GM23248 (cell line): ENCODE measurements around the gene SH3RF2. TPM values are rescaled to one million over a fixed set of nuclear protein-coding genes. Genes with fewer than 3 reads are reported as not detected.

Source experiments
- DNase-seq: peaks from one replicate; pipeline ENCODE4 v3.0.0-alpha.2; 2015
- H2AFZ ChIP-seq: fragments of 200-600 bp; sonication (generic); 2 replicates; pipeline ENCODE4 v1.6.1; 2016; ENCODE audit warnings: antibody characterized with exemption
- H3F3A ChIP-seq: fragments of 200-600 bp; sonication (generic); 2 replicates; pipeline ENCODE4 v1.6.1; 2016; ENCODE audit warnings: mild to moderate bottlenecking, antibody characterized with exemption, mixed run types; ENCODE audit not compliant: insufficient read depth
- H3K27ac ChIP-seq: fragments of 200-600 bp; sonication (generic); 2 replicates; pipeline ENCODE4 v1.5.1; 2016; ENCODE audit warnings: mild to moderate bottlenecking
- H3K27me3 ChIP-seq: fragments of 200-600 bp; sonication (generic); replicated peaks from 2 replicates; pipeline ENCODE4 v1.6.1; 2016; ENCODE audit warnings: mild to moderate bottlenecking; ENCODE audit not compliant: insufficient read depth
- H3K36me3 ChIP-seq: fragments of 200-600 bp; sonication (generic); 2 replicates; pipeline ENCODE4 v1.6.1; 2016; ENCODE audit warnings: low read depth, mild to moderate bottlenecking
- H3K4me1 ChIP-seq: fragments of 200-600 bp; sonication (generic); 2 replicates; pipeline ENCODE4 v1.6.1; 2016; ENCODE audit warnings: mild to moderate bottlenecking; ENCODE audit not compliant: insufficient read depth
- H3K4me2 ChIP-seq: fragments of 200-600 bp; sonication (generic); one replicate; pipeline ENCODE4 v1.6.1; 2016; ENCODE audit warnings: mild to moderate bottlenecking; ENCODE audit not compliant: unreplicated experiment
- H3K4me3 ChIP-seq: fragments of 200-600 bp; sonication (generic); 2 replicates; pipeline ENCODE4 v1.5.1; 2016; ENCODE audit warnings: mild to moderate bottlenecking
- H3K79me2 ChIP-seq: fragments of 200-600 bp; sonication (generic); 2 replicates; pipeline ENCODE4 v1.6.1; 2016; ENCODE audit warnings: mild to moderate bottlenecking; ENCODE audit not compliant: insufficient read depth
- H3K9ac ChIP-seq: fragments of 200-600 bp; sonication (generic); 2 replicates; pipeline ENCODE4 v1.6.1; 2016; ENCODE audit warnings: mild to moderate bottlenecking
- H3K9me2 ChIP-seq: fragments of 200-600 bp; sonication (generic); 2 replicates; pipeline ENCODE4 v1.6.1; 2016; ENCODE audit warnings: mixed run types, mild to moderate bottlenecking, moderate library complexity; ENCODE audit not compliant: insufficient read depth
- H3K9me3 ChIP-seq: fragments of 200-600 bp; sonication (generic); one replicate; pipeline ENCODE4 v1.6.1; 2017; ENCODE audit warnings: low read depth
- H4K20me1 ChIP-seq: fragments of 200-600 bp; sonication (generic); 2 replicates; pipeline ENCODE4 v1.6.0; 2016; ENCODE audit not compliant: insufficient read depth
- EZH2 ChIP-seq: fragments of 200-600 bp; sonication (generic); IDR thresholded peaks from 2 replicates; pipeline ENCODE4 v1.6.1; 2018; ENCODE audit warnings: antibody characterized with exemption, mild to moderate bottlenecking; ENCODE audit not compliant: insufficient read depth, poor library complexity, severe bottlenecking
- EZH2phosphoT487 ChIP-seq: fragments of 200-600 bp; sonication (generic); IDR thresholded peaks from 2 replicates; pipeline ENCODE4 v1.6.1; 2018; ENCODE audit warnings: antibody characterized with exemption, moderate library complexity, mild to moderate bottlenecking, low read depth; ENCODE audit not compliant: insufficient read depth
- WGBS, 2 experiments: methylation state at CpG; one replicate each; pipeline ENCODE4 v1.1.6; 2015 to 2017; ENCODE audit warnings: low lambda C conversion rate in 2 of 2, low coverage in 1 of 2; ENCODE audit errors: missing lambda C conversion rate in 2 of 2; 5-methylcytosine and 5-hydroxymethylcytosine counted together
- in situ Hi-C: fragments of 300-500 bp; cut with MboI; formaldehyde crosslinking; loops from 2 replicates; pipeline ENCODE4 v1.15.0; 2020
- polyA plus RNA-seq: library from polyadenylated mRNA; unstranded; fragments of >200 nt; fragmentation: Nextera tagmentation; extraction: Ambion mirVana; gene quantifications from 2 replicates; pipeline ENCODE4 v1.2.1, GENCODE V29; 2016
- total RNA-seq: library from RNA; depleted of rRNA; stranded (reverse); fragments of >200 nt; shearing (Covaris generic); gene quantifications from 2 replicates; pipeline ENCODE4 v1.2.3, GENCODE V29; 2014

SH3RF2 gene
- total and polyA plus RNA-seq, 2 experiments from 2014 or later, result 0.21 TPM; not detected in 1

DNA sequence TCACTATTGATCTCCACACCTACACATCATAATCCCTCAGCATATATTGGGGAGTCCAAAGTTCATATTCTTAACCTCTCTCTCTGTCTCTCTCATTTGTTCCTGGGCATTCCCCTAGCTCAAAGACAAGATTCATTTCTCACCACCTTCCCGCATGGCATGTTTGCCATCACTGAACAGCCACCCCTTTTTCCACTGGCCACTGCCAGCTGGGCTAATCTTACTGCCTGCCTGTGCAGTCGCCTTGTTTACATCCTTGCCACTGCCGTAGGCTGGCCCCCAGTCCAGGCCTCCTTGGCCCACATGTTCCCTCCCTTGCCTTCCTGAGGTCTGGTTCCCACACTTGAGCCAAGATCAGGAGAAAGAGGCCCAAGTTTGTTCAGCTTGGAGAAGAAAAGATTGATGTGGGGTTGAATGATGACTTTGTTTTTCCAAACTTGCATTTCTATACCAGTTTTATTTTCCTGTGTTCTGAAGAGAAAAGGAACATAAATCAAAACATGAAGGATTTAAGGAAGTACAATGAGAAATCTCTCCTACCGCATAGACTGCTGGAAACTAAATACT, 88.8 kb downstream of the SH3RF2 start:
- 0 out of 2 replicates have a peak, but pooled peaks cover 4% of the 10 kb centered on the region for H3K27me3 ChIP-seq
- TF ChIP-seq EZH2, result no peak
- TF ChIP-seq EZH2phosphoT487, result no peak
- H3F3A ChIP-seq, result no peaks in the 10 kb centered on the region
- no peaks in the 10 kb centered on the region for H3K4me1 ChIP-seq
- H3K9me2 ChIP-seq, result no peaks in the 10 kb centered on the region
- no peak overlapping the region for H2AFZ ChIP-seq
- H3K9ac ChIP-seq, result no peak overlapping the region
- in situ Hi-C loops, result no loop called here
- DNase-seq, result no peak
- 68 to 69% methylated on average over 4 of the region's 4 CpGs for WGBS, 2 experiments
- H3K4me2 ChIP-seq, result no peak overlapping the region
- H3K79me2 ChIP-seq, result no peaks in the 10 kb centered on the region
- no peak overlapping the region for H3K27ac ChIP-seq
- no peaks in the 10 kb centered on the region for H3K36me3 ChIP-seq
- H3K9me3 ChIP-seq, result no peaks in the 10 kb centered on the region
- no peak overlapping the region for H3K4me3 ChIP-seq
- no peaks in the 10 kb centered on the region for H4K20me1 ChIP-seq

DNA sequence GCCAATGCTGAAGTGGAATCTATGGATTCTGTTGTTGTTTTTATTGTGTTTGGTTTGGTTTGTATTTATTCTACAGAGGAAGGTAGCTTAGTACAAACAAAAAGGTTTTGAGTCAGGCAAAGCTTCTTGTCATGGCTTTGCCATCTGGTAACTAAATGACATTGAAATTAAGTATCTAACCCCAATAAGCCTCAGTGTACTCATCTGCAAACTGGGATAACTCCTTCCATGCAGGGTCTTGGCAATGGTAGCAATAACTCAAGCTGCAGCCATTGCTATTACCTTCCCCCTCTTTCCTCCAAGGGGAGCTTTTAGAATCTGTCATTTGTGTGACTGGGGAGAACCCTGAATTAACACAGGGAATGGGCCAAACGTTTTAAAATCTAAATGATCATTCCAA, 89.3 kb downstream of the SH3RF2 start:
- no peaks in the 10 kb centered on the region for H3K4me1 ChIP-seq
- H4K20me1 ChIP-seq, result no peaks in the 10 kb centered on the region
- H3K27ac ChIP-seq, result no peak overlapping the region
- 0% methylated on average over 1 of the region's 1 CpG for WGBS, 2 experiments
- H3K9ac ChIP-seq, result no peak overlapping the region
- no peaks in the 10 kb centered on the region for H3K36me3 ChIP-seq
- no peaks in the 10 kb centered on the region for H3K9me2 ChIP-seq
- in situ Hi-C loops, result no loop called here
- no peak for DNase-seq
- no peak overlapping the region for H3K4me3 ChIP-seq
- no peak overlapping the region for H3K4me2 ChIP-seq
- no peaks in the 10 kb centered on the region for H3K79me2 ChIP-seq
- H3K27me3 ChIP-seq, result 0 out of 2 replicates have a peak, but pooled peaks cover 4% of the 10 kb centered on the region
- TF ChIP-seq EZH2, result no peak
- no peak for TF ChIP-seq EZH2phosphoT487
- H3F3A ChIP-seq, result no peaks in the 10 kb centered on the region
- H3K9me3 ChIP-seq, result no peaks in the 10 kb centered on the region
- no peak overlapping the region for H2AFZ ChIP-seq

DNA sequence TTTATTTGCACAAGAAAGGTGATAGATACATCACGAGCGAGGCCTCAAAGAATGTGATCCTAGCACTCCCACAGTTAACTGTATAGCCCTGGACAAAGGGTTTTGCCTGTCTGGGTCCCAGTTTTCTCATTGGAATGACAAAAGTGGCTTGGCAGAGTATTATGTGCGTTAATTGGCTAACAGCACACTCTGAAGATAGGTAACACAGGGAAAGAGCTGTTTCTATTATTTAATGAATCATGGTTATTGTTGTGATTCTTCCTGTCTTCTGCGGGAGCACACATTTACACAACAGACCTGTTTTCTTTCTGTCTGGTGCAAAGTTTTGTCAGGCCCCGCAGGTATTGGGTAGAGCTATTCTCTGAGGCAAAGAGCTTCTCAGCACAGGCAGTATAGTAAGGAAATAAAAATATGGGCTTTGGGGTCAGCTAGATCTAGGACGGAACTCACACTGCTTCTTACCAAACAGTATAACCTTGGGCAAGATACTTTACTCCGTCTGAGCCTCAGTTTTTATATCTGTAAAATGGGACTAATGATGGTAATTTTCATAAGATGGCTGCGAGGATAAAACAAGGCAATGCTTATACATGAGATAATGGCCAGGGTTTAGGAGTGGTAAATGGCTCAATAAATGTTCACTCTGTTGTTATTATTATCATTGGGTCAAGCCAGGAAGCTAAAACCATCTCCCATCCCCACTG, 90.1 kb downstream of the SH3RF2 start:
- H2AFZ ChIP-seq, result no peak overlapping the region
- H3K27ac ChIP-seq, result no peak overlapping the region
- no peak for DNase-seq
- H3K79me2 ChIP-seq, result no peaks in the 10 kb centered on the region
- H3K4me1 ChIP-seq, result no peaks in the 10 kb centered on the region
- H3K9ac ChIP-seq, result no peak overlapping the region
- 75% methylated on average over 8 of the region's 8 CpGs for WGBS, 2 experiments
- H4K20me1 ChIP-seq, result no peaks in the 10 kb centered on the region
- in situ Hi-C loops, result no loop called here
- no peaks in the 10 kb centered on the region for H3K36me3 ChIP-seq
- 0 out of 2 replicates have a peak, but pooled peaks cover 4% of the 10 kb centered on the region for H3K27me3 ChIP-seq
- H3K4me3 ChIP-seq, result no peak overlapping the region
- no peaks in the 10 kb centered on the region for H3K9me2 ChIP-seq
- no peak overlapping the region for H3K4me2 ChIP-seq
- H3F3A ChIP-seq, result no peaks in the 10 kb centered on the region
- no peak for TF ChIP-seq EZH2phosphoT487
- TF ChIP-seq EZH2, result no peak
- H3K9me3 ChIP-seq, result no peaks in the 10 kb centered on the region

DNA sequence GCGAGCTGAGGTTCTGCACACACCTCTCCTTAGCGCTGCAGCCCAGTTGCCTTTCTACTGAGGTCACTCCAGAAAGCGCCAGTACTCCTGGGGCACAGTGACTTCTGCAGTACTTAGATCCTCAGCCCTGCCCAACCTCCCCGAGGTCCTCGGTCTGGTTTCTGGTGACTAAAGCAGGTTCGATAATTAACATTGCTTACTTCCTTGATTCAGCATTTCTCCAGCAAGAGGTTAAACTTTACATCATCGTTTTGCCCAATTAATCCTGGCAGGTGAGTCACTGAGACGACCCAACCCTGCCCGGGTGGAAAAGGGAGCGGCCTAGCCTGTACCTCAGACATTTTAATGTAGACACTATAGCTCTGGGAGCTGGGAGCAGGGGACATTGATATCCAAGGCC, 91.4 kb downstream of the SH3RF2 start:
- Histone ChIP-seq H3K4me1 (no peaks in the 10 kb centered on the region), H3K9me3 (no peaks in the 10 kb centered on the region), H3K79me2 (no peaks in the 10 kb centered on the region), H4K20me1 (no peaks in the 10 kb centered on the region), H3K36me3 (no peaks in the 10 kb centered on the region), H3K9me2 (no peaks in the 10 kb centered on the region), H3K4me3 (no peak overlapping the region), H3K4me2 (no peak overlapping the region), H3K9ac (no peak overlapping the region), H2AFZ (no peak overlapping the region), H3K27ac (no peak overlapping the region), H3F3A (no peaks in the 10 kb centered on the region), H3K27me3 (0 out of 2 replicates have a peak, but pooled peaks cover 4% of the 10 kb centered on the region)
- DNase-seq, result no peak
- TF ChIP-seq EZH2 (no peak), EZH2phosphoT487 (no peak)
- in situ Hi-C loops, result no loop called here
- WGBS, 2 experiments, result 67 to 81% methylated on average over 10 of the region's 10 CpGs
